Stimulated activated CD4-positive, alpha-beta T cell treated with anti-CD3 and anti-CD28 coated beads, Interleukin-4, amount 100 ng/mL, for 24 hours (primary cell): ENCODE data around the gene PRDM2.

Experiments used
- DNase-seq: peaks from one replicate; pipeline ENCODE4 v3.0.0-alpha.2; 2020

Gene PRDM2

GRCh38 chr1:13766592-13767564, 66.9 kb downstream of the PRDM2 start:
- no peak for DNase-seq

- no peak for DNase-seq
Measured at GRCh38 chr1:13769212-13769611, 69.2 kb downstream of the PRDM2 start.

GRCh38 chr1:13769830-13770229, 69.8 kb downstream of the PRDM2 start:
- DNase-seq: no peak

GRCh38 chr1:13770743-13771142, 70.8 kb downstream of the PRDM2 start:
- no peak for DNase-seq

- DNase-seq: no peak
Measured at GRCh38 chr1:13771745-13772144, 71.8 kb downstream of the PRDM2 start.

- DNase-seq: no peak
Measured at GRCh38 chr1:13772271-13772670, 72.3 kb downstream of the PRDM2 start.

GRCh38 chr1:13774121-13774520, 74.1 kb downstream of the PRDM2 start:
- DNase-seq: no peak

GRCh38 chr1:13775459-13775858, 75.5 kb downstream of the PRDM2 start:
- no peak for DNase-seq

GRCh38 chr1:13775916-13776315, 75.9 kb downstream of the PRDM2 start:
- no peak for DNase-seq

GRCh38 chr1:13778431-13778830, 78.4 kb downstream of the PRDM2 start:
- no peak for DNase-seq

- no peak for DNase-seq
Measured at GRCh38 chr1:13779930-13780329, 79.9 kb downstream of the PRDM2 start.

- no peak for DNase-seq
Measured at GRCh38 chr1:13780780-13781179, 80.8 kb downstream of the PRDM2 start.

- DNase-seq: no peak
Measured at GRCh38 chr1:13781228-13781627, 81.2 kb downstream of the PRDM2 start.

GRCh38 chr1:13781907-13782633, 82.1 kb downstream of the PRDM2 start:
- DNase-seq: no peak

- DNase-seq: no peak
Measured at GRCh38 chr1:13782634-13783360, 82.8 kb downstream of the PRDM2 start.

- DNase-seq: no peak
Measured at GRCh38 chr1:13783551-13783950, 83.6 kb downstream of the PRDM2 start.

GRCh38 chr1:13784971-13785370, 85.0 kb downstream of the PRDM2 start:
- DNase-seq: no peak

GRCh38 chr1:13786541-13786940, 86.6 kb downstream of the PRDM2 start:
- no peak for DNase-seq

- DNase-seq: no peak
Measured at GRCh38 chr1:13788795-13789194, 88.8 kb downstream of the PRDM2 start.

GRCh38 chr1:13790290-13791030, 90.5 kb downstream of the PRDM2 start:
- no peak for DNase-seq

GRCh38 chr1:13792419-13792818, 92.4 kb downstream of the PRDM2 start:
- DNase-seq: no peak

- no peak for DNase-seq
Measured at GRCh38 chr1:13793088-13793730, 93.2 kb downstream of the PRDM2 start.
